H9 (cell line): ENCODE data around the gene SLC35B2. TPM values are rescaled to one million over a fixed set of nuclear protein-coding genes. Genes with fewer than 3 reads are reported as not detected.

Source experiments
- DNase-seq: peaks from one replicate; pipeline ENCODE4 v3.0.0-alpha.2; 2017
- H2AFZ ChIP-seq: one replicate; pipeline ENCODE4 v1.6.1; 2013; ENCODE audit warnings: mild to moderate bottlenecking, low read length, control low read depth, moderate library complexity
- H2AK5ac ChIP-seq: 2 replicates; pipeline ENCODE4 v1.6.1; 2013; ENCODE audit warnings: low read length, control low read depth, mixed read lengths; ENCODE audit not compliant: insufficient read length
- H2BK120ac ChIP-seq: one replicate; pipeline ENCODE4 v1.6.1; 2013; ENCODE audit warnings: low read depth, mild to moderate bottlenecking, low read length, control low read depth, inconsistent platforms; ENCODE audit not compliant: poor library complexity, severe bottlenecking
- H2BK12ac ChIP-seq: 2 replicates; pipeline ENCODE4 v1.6.1; 2013; ENCODE audit warnings: low read length, control low read depth, mixed read lengths, low read depth; ENCODE audit not compliant: insufficient read length
- H2BK15ac ChIP-seq: 2 replicates; pipeline ENCODE4 v1.6.1; 2013; ENCODE audit warnings: low read depth, low read length, control low read depth
- H2BK20ac ChIP-seq: one replicate; pipeline ENCODE4 v1.6.1; 2013; ENCODE audit warnings: low read depth, mild to moderate bottlenecking, low read length, control low read depth, inconsistent platforms; ENCODE audit not compliant: poor library complexity, severe bottlenecking
- H2BK5ac ChIP-seq: 2 replicates; pipeline ENCODE4 v1.6.1; 2013; ENCODE audit warnings: low read length, control low read depth, mixed read lengths; ENCODE audit not compliant: insufficient read length
- H3K14ac ChIP-seq: 2 replicates; pipeline ENCODE4 v1.6.1; 2013; ENCODE audit warnings: low read length, control low read depth; ENCODE audit not compliant: insufficient read depth
- H3K18ac ChIP-seq: 2 replicates; pipeline ENCODE4 v1.6.1; 2013; ENCODE audit warnings: low read depth, mild to moderate bottlenecking, mixed read lengths, low read length, control low read depth; ENCODE audit not compliant: insufficient read length
- H3K23ac ChIP-seq: 2 replicates; pipeline ENCODE4 v1.6.1; 2013; ENCODE audit warnings: low read length, control low read depth, mixed read lengths, low read depth; ENCODE audit not compliant: insufficient read length
- H3K23me2 ChIP-seq: 2 replicates; pipeline ENCODE4 v1.6.1; 2013; ENCODE audit warnings: low read depth, mild to moderate bottlenecking, mixed read lengths, low read length, control low read depth; ENCODE audit not compliant: insufficient read length, poor library complexity, severe bottlenecking
- H3K27ac ChIP-seq: 2 replicates; pipeline ENCODE4 v1.5.1; 2013; ENCODE audit warnings: low read length, control low read depth, mixed read lengths, low read depth; ENCODE audit not compliant: insufficient read length
- H3K27me3 ChIP-seq: 2 replicates; pipeline ENCODE4 v1.6.1; 2013; ENCODE audit warnings: low read length, control low read depth, inconsistent platforms; ENCODE audit not compliant: insufficient read depth
- H3K4ac ChIP-seq: 2 replicates; pipeline ENCODE4 v1.6.1; 2013; ENCODE audit warnings: low read depth, mild to moderate bottlenecking, control low read depth, inconsistent platforms, low read length, moderate library complexity
- H3K4me1 ChIP-seq: 2 replicates; pipeline ENCODE4 v1.6.1; 2013; ENCODE audit warnings: low read length, control low read depth, inconsistent platforms; ENCODE audit not compliant: insufficient read depth
- H3K4me2 ChIP-seq: 2 replicates; pipeline ENCODE4 v1.6.1; 2013; ENCODE audit warnings: low read length, control low read depth, mixed read lengths; ENCODE audit not compliant: insufficient read length, insufficient read depth
- H3K56ac ChIP-seq: 2 replicates; pipeline ENCODE4 v1.6.1; 2013; ENCODE audit warnings: low read depth, mild to moderate bottlenecking, mixed read lengths, low read length, control low read depth; ENCODE audit not compliant: insufficient read length
- H3K79me1 ChIP-seq: 2 replicates; pipeline ENCODE4 v1.6.1; 2013; ENCODE audit warnings: low read depth, mild to moderate bottlenecking, moderate library complexity, low read length, control low read depth, inconsistent platforms; ENCODE audit not compliant: insufficient read depth, poor library complexity, severe bottlenecking
- H3K79me2 ChIP-seq: 2 replicates; pipeline ENCODE4 v1.6.1; 2013; ENCODE audit warnings: low read length, control low read depth, inconsistent platforms; ENCODE audit not compliant: insufficient read depth
- H3K9ac ChIP-seq: 2 replicates; pipeline ENCODE4 v1.6.1; 2013; ENCODE audit warnings: low read length, control low read depth, mixed read lengths; ENCODE audit not compliant: insufficient read length; ENCODE audit errors: extremely low read depth
- H3K9me3 ChIP-seq: one replicate; pipeline ENCODE4 v1.6.1; 2013; ENCODE audit warnings: low read depth, low read length, inconsistent platforms; ENCODE audit not compliant: control insufficient read depth
- H3T11ph ChIP-seq: one replicate; pipeline ENCODE4 v1.6.1; 2013; ENCODE audit warnings: mild to moderate bottlenecking, low read length, control low read depth, inconsistent platforms
- H4K20me1 ChIP-seq: one replicate; pipeline ENCODE4 v1.6.1; 2013; ENCODE audit not compliant: control insufficient read depth, insufficient read length, insufficient read depth
- H4K5ac ChIP-seq: 2 replicates; pipeline ENCODE4 v1.6.1; 2013; ENCODE audit warnings: low read depth, mild to moderate bottlenecking, mixed read lengths, low read length, control low read depth; ENCODE audit not compliant: insufficient read length
- H4K8ac ChIP-seq: replicated peaks from 2 replicates; pipeline ENCODE4 v1.6.1; 2013; ENCODE audit warnings: low read length, control low read depth, mixed read lengths, low read depth; ENCODE audit not compliant: insufficient read length
- H4K91ac ChIP-seq: 2 replicates; pipeline ENCODE4 v1.6.1; 2013; ENCODE audit warnings: low read depth, mild to moderate bottlenecking, moderate library complexity, mixed read lengths, low read length, control low read depth; ENCODE audit not compliant: insufficient read length
- H3K27ac Mint-ChIP-seq, 3 experiments: 2 replicates in 2 of 3; 3 replicates in 1 of 3; pipeline ENCODE4 v1.8.0; 2020 to 2021; ENCODE audit warnings: mixed read lengths in 3 of 3, mild to moderate bottlenecking in 1 of 3, moderate library complexity in 1 of 3
- H3K27me3 Mint-ChIP-seq: 2 replicates; pipeline ENCODE4 v1.8.0; 2021; ENCODE audit warnings: low read depth, mild to moderate bottlenecking, moderate library complexity, mixed read lengths
- H3K36me3 Mint-ChIP-seq, 3 experiments: 2 replicates in 2 of 3; 3 replicates in 1 of 3; pipeline ENCODE4 v1.8.0; 2020 to 2021; ENCODE audit warnings: low read depth in 3 of 3, mixed read lengths in 3 of 3; ENCODE audit not compliant: insufficient read depth in 1 of 3
- H3K4me1 Mint-ChIP-seq, 2 experiments: 2 replicates each; pipeline ENCODE4 v1.8.0; 2020; ENCODE audit warnings: mixed read lengths in 2 of 2
- H3K4me3 Mint-ChIP-seq, 2 experiments: 2 replicates in 1 of 2; 3 replicates in 1 of 2; pipeline ENCODE4 v1.8.0; 2020 to 2021; ENCODE audit warnings: mild to moderate bottlenecking in 2 of 2, mixed read lengths in 2 of 2, moderate library complexity in 1 of 2
- H3K9me3 Mint-ChIP-seq, 2 experiments: 2 replicates in 1 of 2; 3 replicates in 1 of 2; pipeline ENCODE4 v1.8.0; 2020; ENCODE audit warnings: mild to moderate bottlenecking in 2 of 2, mixed read lengths in 2 of 2, moderate library complexity in 1 of 2
- CTCF ChIP-seq: fragments of 200-600 bp; sonication (generic); conservative IDR thresholded peaks from 3 replicates; pipeline ENCODE4 v1.8.0; 2021; ENCODE audit warnings: antibody characterized with exemption, mild to moderate bottlenecking
- WGBS: extraction: QIAGEN DNeasy Blood & Tissue Kit; methylation state at CpG from one replicate; pipeline ENCODE4 v1.1.7; 2013; ENCODE audit warnings: missing lambda C conversion rate, low lambda C conversion rate, mixed read lengths; ENCODE audit not compliant: insufficient read length; ENCODE audit errors: extremely low coverage; 5-methylcytosine and 5-hydroxymethylcytosine counted together
- total RNA-seq: library from RNA; stranded (reverse); gene quantifications from 2 replicates; pipeline ENCODE4 v1.2.1, GENCODE V29; 2021

The SLC35B2 gene
- total RNA-seq, 1 experiment from 2014 or later = 34.5 TPM

- no peak for DNase-seq
- no peak overlapping the region for H2BK15ac ChIP-seq
- no peak overlapping the region for H4K91ac ChIP-seq
- H3K79me1 ChIP-seq = no peaks in the 10 kb centered on the region
- no peak overlapping the region for H2AFZ ChIP-seq
- no peak overlapping the region for H2BK20ac ChIP-seq
- H3K4ac ChIP-seq = no peak overlapping the region
- H2BK12ac ChIP-seq = no peak overlapping the region
- H3K23me2 ChIP-seq = peaks cover 18% of the 10 kb centered on the region
- no peak overlapping the region for H3K18ac ChIP-seq
- H3K9ac ChIP-seq = no peak overlapping the region
- TF ChIP-seq CTCF = no peak
- no peak overlapping the region for H3K27ac ChIP-seq
- H3K27me3 ChIP-seq = peaks cover 7% of the 10 kb centered on the region; the same call in 1 of the 2 replicates
- H3T11ph ChIP-seq = no peak overlapping the region
- H4K5ac ChIP-seq = no peak overlapping the region
- H4K20me1 ChIP-seq = no peaks in the 10 kb centered on the region
- no peaks in the 10 kb centered on the region; a peak in 1 of 5 replicates for H3K9me3 Mint-ChIP-seq
- WGBS = 100% methylated on average over 1 of the region's 17 CpGs
- H3K36me3 Mint-ChIP-seq = no peaks in the 10 kb centered on the region; a peak in 2 of 7 replicates
- peak overlapping the region; percentile 79 to 88 for H3K4me3 Mint-ChIP-seq
- no peak overlapping the region for H3K14ac ChIP-seq
- H3K9me3 ChIP-seq = no peaks in the 10 kb centered on the region
- H2AK5ac ChIP-seq = no peak overlapping the region
- H3K27me3 Mint-ChIP-seq = peaks cover 23% of the 10 kb centered on the region
- no peak overlapping the region for H2BK5ac ChIP-seq
- H2BK120ac ChIP-seq = no peak overlapping the region
- peak overlapping the region in 1 of 3 experiments; percentile 40; a peak in 1 of 7 replicates for H3K27ac Mint-ChIP-seq
- peak overlapping the region; percentile 84 for H3K4me2 ChIP-seq
- no peak overlapping the region for H3K56ac ChIP-seq
- no peak overlapping the region for H3K23ac ChIP-seq
- no peaks in the 10 kb centered on the region for H3K79me2 ChIP-seq
- H4K8ac ChIP-seq = no peak overlapping the region
- peaks cover 8% of the 10 kb centered on the region; the same call in 1 of the 2 replicates for H3K4me1 ChIP-seq
- H3K4me1 Mint-ChIP-seq = peaks cover 42 to 49% of the 10 kb centered on the region in 2 experiments
These were observed 8.4 kb upstream of the SLC35B2 start for GRCh38 chr6:44265722-44266233.
